Measurements from ENCODE around the gene PAK4.

DNA sequence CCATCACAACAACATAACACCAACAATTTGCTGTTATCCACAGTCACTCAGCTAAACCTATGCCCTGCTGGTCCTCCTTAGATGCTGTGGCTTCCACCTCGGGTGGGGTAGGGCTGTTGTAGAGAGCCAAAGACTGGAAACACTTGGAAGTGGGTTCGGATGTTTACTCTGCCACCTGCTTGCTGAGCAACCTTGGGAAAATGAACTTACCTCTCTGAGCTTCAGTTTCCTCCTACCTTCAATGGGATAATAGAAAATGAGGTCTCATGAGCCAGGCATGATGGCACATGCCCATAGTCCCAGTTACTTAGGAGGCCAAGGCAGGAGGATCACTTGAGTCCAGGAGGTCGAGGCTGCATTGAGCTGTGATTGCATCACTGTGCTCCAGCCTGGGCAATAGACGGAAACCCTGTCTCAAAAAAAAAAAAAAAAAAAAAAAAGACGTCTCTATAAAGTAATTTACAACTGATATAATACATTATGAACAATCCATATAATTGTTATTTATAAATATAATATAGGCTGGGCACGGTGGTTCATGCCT is 81.8 kb downstream of the PAK4 start:
- TF ChIP-seq, protein P1, sequence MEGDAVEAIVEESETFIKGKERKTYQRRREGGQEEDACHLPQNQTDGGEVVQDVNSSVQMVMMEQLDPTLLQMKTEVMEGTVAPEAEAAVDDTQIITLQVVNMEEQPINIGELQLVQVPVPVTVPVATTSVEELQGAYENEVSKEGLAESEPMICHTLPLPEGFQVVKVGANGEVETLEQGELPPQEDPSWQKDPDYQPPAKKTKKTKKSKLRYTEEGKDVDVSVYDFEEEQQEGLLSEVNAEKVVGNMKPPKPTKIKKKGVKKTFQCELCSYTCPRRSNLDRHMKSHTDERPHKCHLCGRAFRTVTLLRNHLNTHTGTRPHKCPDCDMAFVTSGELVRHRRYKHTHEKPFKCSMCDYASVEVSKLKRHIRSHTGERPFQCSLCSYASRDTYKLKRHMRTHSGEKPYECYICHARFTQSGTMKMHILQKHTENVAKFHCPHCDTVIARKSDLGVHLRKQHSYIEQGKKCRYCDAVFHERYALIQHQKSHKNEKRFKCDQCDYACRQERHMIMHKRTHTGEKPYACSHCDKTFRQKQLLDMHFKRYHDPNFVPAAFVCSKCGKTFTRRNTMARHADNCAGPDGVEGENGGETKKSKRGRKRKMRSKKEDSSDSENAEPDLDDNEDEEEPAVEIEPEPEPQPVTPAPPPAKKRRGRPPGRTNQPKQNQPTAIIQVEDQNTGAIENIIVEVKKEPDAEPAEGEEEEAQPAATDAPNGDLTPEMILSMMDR (IDR thresholded peaks at IDR 0.05), result no peak
- TF ChIP-seq POLR2AphosphoS5 (IDR thresholded peaks at IDR 0.05; ENCODE audit: insufficient read depth in 1 of 2, low read depth in 1 of 2), result no peak

Measured in vagina (tissue), 2 donors.